SK-N-SH (cell line): Measurements from ENCODE around the gene SLC25A48. TPM values are rescaled to one million over a fixed set of nuclear protein-coding genes. Genes with fewer than 3 reads are reported as not detected.

Source experiments
- CTCF ChIA-PET: fragments of 300-600, 350-600 bp; formaldehyde crosslinking; extraction: SDS; loops from one replicate; lab custom pipeline; 2021; lab: Yijun Ruan, JAX
- POLR2A ChIA-PET: fragments of 350-600 bp; sonication (Branson Sonifier 250); formaldehyde crosslinking; extraction: SDS; loops from one replicate; lab custom pipeline; 2020; ENCODE audit warnings: antibody characterized with exemption, inconsistent platforms; lab: Yijun Ruan, JAX
- DNase-seq: peaks from one replicate; pipeline ENCODE4 v3.0.0; 2012
- H2AFZ ChIP-seq: fragments of 200-600 bp; sonication (generic); 2 replicates; pipeline ENCODE4 v1.8.1; 2016; ENCODE audit warnings: antibody characterized with exemption, mild to moderate bottlenecking, low read depth
- H3F3A ChIP-seq: fragments of 200-600 bp; sonication (generic); replicated peaks from 2 replicates; pipeline ENCODE3; 2016; ENCODE audit warnings: antibody characterized with exemption, mild to moderate bottlenecking; ENCODE audit not compliant: insufficient read depth
- H3K27ac ChIP-seq, 2 experiments: fragments of 200-500 bp in 1 of 2; fragments of 200-600 bp in 1 of 2; sonication (Bioruptor generic) in 1 of 2; sonication (generic), shearing (Covaris generic) in 1 of 2; 2 replicates each; pipeline versions ENCODE4 v1.5.1 to v1.6.1; 2014 to 2016; ENCODE audit warnings: low read depth in 2 of 2, inconsistent platforms in 1 of 2, low read length in 1 of 2, mild to moderate bottlenecking in 1 of 2, mixed read lengths in 1 of 2
- H3K27me3 ChIP-seq: fragments of 200-600 bp; sonication (generic), shearing (Covaris generic); 2 replicates; pipeline ENCODE4 v1.6.1; 2016; ENCODE audit warnings: mixed run types; ENCODE audit not compliant: insufficient read depth
- H3K36me3 ChIP-seq, 2 experiments: fragments of 200-500 bp in 1 of 2; fragments of 200-600 bp in 1 of 2; sonication (Bioruptor generic) in 1 of 2; sonication (generic) in 1 of 2; replicated peaks in 1 of 2; 2 replicates each; pipeline versions ENCODE3 to v1.5.1; 2014 to 2016; ENCODE audit warnings: low read length in 1 of 2, mild to moderate bottlenecking in 1 of 2; ENCODE audit not compliant: insufficient read depth in 2 of 2, control insufficient read depth in 1 of 2
- H3K4me1 ChIP-seq, 2 experiments: fragments of 200-500 bp in 1 of 2; fragments of 200-600 bp in 1 of 2; sonication (Bioruptor generic) in 1 of 2; sonication (generic), shearing (Covaris generic) in 1 of 2; 2 replicates each; pipeline versions ENCODE4 v1.5.1 to v1.6.1; 2014 to 2016; ENCODE audit warnings: low read depth in 1 of 2, low read length in 1 of 2, mixed run types in 1 of 2; ENCODE audit not compliant: insufficient read depth in 2 of 2, control insufficient read depth in 1 of 2
- H3K4me2 ChIP-seq: fragments of 200-600 bp; sonication (generic), shearing (Covaris generic); 2 replicates; pipeline ENCODE4 v1.6.1; 2017; ENCODE audit warnings: mixed run types
- H3K4me3 ChIP-seq, 2 experiments: fragments of 200-500 bp in 1 of 2; fragments of 200-600 bp in 1 of 2; sonication (Bioruptor generic) in 1 of 2; sonication (generic), shearing (Covaris generic) in 1 of 2; 2 replicates each; pipeline versions ENCODE4 v1.5.1 to v1.8.1; 2014 to 2016; ENCODE audit warnings: low read depth in 2 of 2, inconsistent platforms in 1 of 2, low read length in 1 of 2, mild to moderate bottlenecking in 1 of 2, mixed read lengths in 1 of 2, moderate library complexity in 1 of 2
- H3K79me2 ChIP-seq: fragments of 200-600 bp; sonication (generic); 2 replicates; pipeline ENCODE4 v1.8.1; 2017; ENCODE audit warnings: mild to moderate bottlenecking; ENCODE audit not compliant: insufficient read depth
- H3K9ac ChIP-seq: fragments of 200-600 bp; sonication (generic); 2 replicates; pipeline ENCODE4 v1.6.1; 2017; ENCODE audit warnings: mixed run types
- H3K9me2 ChIP-seq: fragments of 200-600 bp; sonication (generic); 2 replicates; pipeline ENCODE4 v1.6.1; 2017; ENCODE audit warnings: mixed run types
- H3K9me3 ChIP-seq: fragments of 200-600 bp; sonication (generic); 2 replicates; pipeline ENCODE4 v1.6.1; 2017; ENCODE audit warnings: mixed run types, mild to moderate bottlenecking, moderate library complexity
- H4K20me1 ChIP-seq: fragments of 200-600 bp; sonication (generic); 2 replicates; pipeline ENCODE4 v1.6.1; 2017; ENCODE audit warnings: mild to moderate bottlenecking, mixed run types; ENCODE audit not compliant: insufficient read depth
- CTCF ChIP-seq: fragments of 200-600 bp; sonication (generic); IDR thresholded peaks from 2 replicates; pipeline ENCODE4 v1.6.1; 2017; ENCODE audit warnings: antibody characterized with exemption, mild to moderate bottlenecking, moderate library complexity
- FOXJ3 ChIP-seq: sonication (generic); formaldehyde crosslinking; IDR thresholded peaks from 2 replicates; pipeline ENCODE4 v1.5.1; 2020; ENCODE audit warnings: mild to moderate bottlenecking, missing genetic modification reagents
- FOXM1 ChIP-seq: IDR thresholded peaks from 2 replicates; pipeline ENCODE4 v1.4.0; 2012; ENCODE audit warnings: low read depth, mild to moderate bottlenecking
- GABPA ChIP-seq: IDR thresholded peaks from 2 replicates; pipeline ENCODE4 v1.4.0; 2012; ENCODE audit warnings: low read depth, mild to moderate bottlenecking
- JUND ChIP-seq: IDR thresholded peaks from 2 replicates; pipeline ENCODE4 v1.4.0; 2012
- PBX3 ChIP-seq: IDR thresholded peaks from 2 replicates; pipeline ENCODE4; 2012
- TCF12 ChIP-seq: IDR thresholded peaks from 2 replicates; pipeline ENCODE4 v1.4.0; 2012
- TEAD4 ChIP-seq: IDR thresholded peaks from 2 replicates; pipeline ENCODE4 v1.4.0; 2012; ENCODE audit warnings: mild to moderate bottlenecking, borderline replicate concordance; ENCODE audit not compliant: insufficient read depth
- YY1 ChIP-seq: IDR thresholded peaks from 2 replicates; pipeline ENCODE4 v1.4.0; 2012; ENCODE audit warnings: low read depth, mild to moderate bottlenecking
- WGBS: methylation state at CpG from one replicate; pipeline ENCODE4 v1.1.6; 2017; ENCODE audit warnings: low lambda C conversion rate; 5-methylcytosine and 5-hydroxymethylcytosine counted together
- polyA plus RNA-seq, 3 experiments: library from polyadenylated mRNA; depleted of rRNA; stranded (reverse); fragments of >200 nt; gene quantifications; 2 replicates each; pipeline ENCODE4 v1.2.3, GENCODE V29; 2012

SLC25A48 gene
- polyA plus RNA-seq, 1 of the 3 experiments (the other 2 are of a cell fraction) = 0.23 TPM

DNA sequence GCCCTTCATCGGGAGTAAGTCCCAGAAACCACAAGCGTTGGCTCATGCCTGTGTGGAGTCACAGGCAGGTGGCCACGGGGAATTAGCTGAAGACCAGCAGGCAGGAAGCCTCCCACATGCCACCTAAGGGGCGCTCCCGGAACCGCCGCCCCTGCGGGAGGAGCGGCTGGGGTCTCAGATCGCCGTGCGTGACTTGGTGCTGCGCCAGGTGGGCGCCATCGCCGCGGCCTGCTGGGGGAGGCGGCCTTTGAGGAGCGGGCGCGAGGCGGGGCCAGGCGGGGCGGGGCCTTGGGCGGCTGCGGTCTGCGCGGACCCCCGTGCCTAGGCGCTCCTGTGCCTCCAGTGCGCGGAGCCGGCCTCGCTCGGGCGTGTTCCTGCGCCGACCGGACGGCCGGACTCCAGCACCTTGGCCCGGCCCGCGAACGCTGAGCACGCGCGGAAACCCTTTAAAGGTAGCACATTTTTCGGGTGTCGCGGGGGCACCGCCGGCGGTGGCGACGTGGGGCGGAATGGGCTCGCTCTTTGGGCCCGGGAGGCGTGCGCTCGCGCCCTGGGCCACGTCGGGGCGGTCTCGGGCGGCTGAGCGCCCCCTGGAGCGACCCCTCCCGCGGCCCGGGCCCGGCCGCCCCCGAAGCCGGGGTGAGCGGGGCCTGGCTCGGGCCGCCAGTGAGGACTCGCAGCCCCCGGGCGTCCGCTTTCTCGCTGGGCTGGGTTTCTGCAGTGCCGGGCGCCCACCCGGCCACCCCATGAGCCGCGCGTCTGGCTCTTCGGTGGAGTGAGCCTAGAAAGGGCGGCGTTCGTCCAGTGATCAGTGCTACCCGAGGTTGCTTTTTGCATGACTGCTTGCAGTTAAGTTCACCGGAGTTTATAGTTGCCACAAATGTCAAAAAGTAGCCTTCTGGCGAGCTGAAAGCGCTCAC lies 95.8 kb downstream of the SLC25A48 start:
- Histone ChIP-seq H3K36me3 (peaks cover under 1 to 7% of the 10 kb centered on the region in 2 experiments), H3K4me2 (peak overlapping the region; percentile 79), H3K79me2 (peaks cover 46% of the 10 kb centered on the region), H3F3A (peaks cover 11% of the 10 kb centered on the region), H3K27me3 (no peaks in the 10 kb centered on the region; the same call in 1 of the 2 replicates), H2AFZ (peak overlapping the region; percentile 86), H4K20me1 (no peaks in the 10 kb centered on the region), H3K9ac (peak overlapping the region; percentile 65; the same call in 1 of the 2 replicates), H3K9me2 (no peaks in the 10 kb centered on the region), H3K9me3 (peaks cover 9% of the 10 kb centered on the region), H3K4me3 (peak overlapping the region; percentile 62 to 67), H3K27ac (peak overlapping the region in 1 of 2 experiments; percentile 32; a peak in 1 of 4 replicates), H3K4me1 (no peaks in the 10 kb centered on the region; a peak in 2 of 4 replicates)
- CTCF ChIA-PET = interaction anchor here (0.6 to 1.4 kb wide), 4 partner anchors 30 to 472 kb away, joined by 3 to 4 read pairs (median 3); no protein-coding TSS in a partner anchor
- POLR2A ChIA-PET = no interaction called here
- TF ChIP-seq JUND = no peak
- TF ChIP-seq CTCF = 0 out of 2 replicates have a peak, but pooled peaks have one; percentile 14
- peak; percentile 65 for DNase-seq
- WGBS = 14% methylated on average over 16 of the region's 99 CpGs

- WGBS = 62% methylated on average over 16 of the region's 18 CpGs
- H3K4me2 ChIP-seq = peak overlapping the region; percentile 79
- CTCF ChIA-PET = interaction anchor here (0.6 to 1.4 kb wide), 2 partner anchors 43 to 473 kb away, joined by 3 to 4 read pairs; no protein-coding TSS in a partner anchor
Measured at GRCh38 chr5:135930949-135931295, 96.5 kb downstream of the SLC25A48 start.

More at GRCh38 chr5:135930949-135931295, 96.5 kb downstream of the SLC25A48 start:
- H3K4me3 ChIP-seq = peak overlapping the region; percentile 62 to 67
- DNase-seq = peak; percentile 6
- POLR2A ChIA-PET = no interaction called here
- no peaks in the 10 kb centered on the region; the same call in 1 of the 2 replicates for H3K27me3 ChIP-seq
- peaks cover 52% of the 10 kb centered on the region for H3K79me2 ChIP-seq
- no peak for TF ChIP-seq TEAD4
- TF ChIP-seq YY1 = no peak
- TF ChIP-seq FOXM1 = no peak
- TF ChIP-seq FOXJ3 (CRISPR knock-in tag) = no peak
- TF ChIP-seq GABPA = no peak
- no peak for TF ChIP-seq TCF12
- TF ChIP-seq PBX3 = no peak
- no peaks in the 10 kb centered on the region for H3K9me2 ChIP-seq
- H3K36me3 ChIP-seq = peaks cover 5 to 12% of the 10 kb centered on the region in 2 experiments
- H3K9me3 ChIP-seq = peaks cover 9% of the 10 kb centered on the region
- peak overlapping the region; percentile 86; the same call in 1 of the 2 replicates for H2AFZ ChIP-seq
- no peaks in the 10 kb centered on the region; a peak in 2 of 4 replicates for H3K4me1 ChIP-seq
- peak overlapping the region in 1 of 2 experiments; percentile 32; a peak in 1 of 4 replicates for H3K27ac ChIP-seq
- peak overlapping the region; percentile 65; the same call in 1 of the 2 replicates for H3K9ac ChIP-seq
- H4K20me1 ChIP-seq = no peaks in the 10 kb centered on the region
- H3F3A ChIP-seq = peaks cover 15% of the 10 kb centered on the region
